Naive thymus-derived CD8-positive, alpha-beta T cell (primary cell): Measurements from ENCODE around the gene RFNG. TPM values are rescaled to one million over a fixed set of nuclear protein-coding genes. Genes with fewer than 3 reads are reported as not detected.
A peak's percentile ranks its signal among the peaks of the same experiment; 100 is the strongest.

Source experiments
- ATAC-seq, 2 donors: fragments of 150-1000 bp; cut with Tn5 transposase in 1 of 2; sonication (Bioruptor Pico), chemical (Tn5 transposase) in 1 of 2; 1 replicate in 1 of 2; 2 replicates in 1 of 2; pipeline ENCODE4 v1.10.0; 2021; ENCODE audit warnings: mild to moderate bottlenecking in 2 of 2, moderate library complexity in 2 of 2
- POLR2A ChIA-PET: fragments of 350-600 bp; sonication (Branson Sonifier 250); formaldehyde crosslinking; loops from one replicate; lab custom pipeline; 2021; ENCODE audit warnings: antibody characterized with exemption; lab: Charles Lee
- DNase-seq, 10 donors: peaks; one replicate each; pipeline versions ENCODE4 v3.0.0 to v3.0.0-alpha.2; 2020 to 2022
- H3K27ac Mint-ChIP-seq, 10 donors: one replicate each; pipeline ENCODE4 v1.8.0; 2020 to 2022; ENCODE audit warnings: mild to moderate bottlenecking in 10 of 10, mixed read lengths in 10 of 10, moderate library complexity in 4 of 10, inconsistent platforms in 1 of 10
- H3K27me3 Mint-ChIP-seq, 5 donors: one replicate each; pipeline ENCODE4 v1.8.0; 2021 to 2022; ENCODE audit warnings: mixed read lengths in 5 of 5
- H3K36me3 Mint-ChIP-seq, 3 donors: one replicate each; pipeline ENCODE4 v1.8.0; 2020 to 2022; ENCODE audit warnings: mixed read lengths in 3 of 3, mild to moderate bottlenecking in 2 of 3, inconsistent platforms in 1 of 3
- H3K4me1 Mint-ChIP-seq, 4 donors: one replicate each; pipeline ENCODE4 v1.8.0; 2021 to 2022; ENCODE audit warnings: mixed read lengths in 4 of 4
- H3K4me3 Mint-ChIP-seq, 10 donors: one replicate each; pipeline ENCODE4 v1.8.0; 2020 to 2022; ENCODE audit warnings: mild to moderate bottlenecking in 10 of 10, mixed read lengths in 10 of 10, moderate library complexity in 6 of 10, inconsistent platforms in 1 of 10
- H3K9me3 Mint-ChIP-seq, 9 donors: one replicate each; pipeline ENCODE4 v1.8.0; 2020 to 2022; ENCODE audit warnings: mixed read lengths in 9 of 9, mild to moderate bottlenecking in 3 of 9, inconsistent platforms in 1 of 9, moderate library complexity in 1 of 9
- polyA plus RNA-seq, 3 donors: library from polyadenylated mRNA; unstranded; fragments of 300-500 nt; fragmentation: Illumina TruSeq; gene quantifications; one replicate each; pipeline ENCODE4 v1.2.3, GENCODE V29; 2021
- total RNA-seq, 8 experiments: library from RNA in 2 of 8; stranded (reverse) in 2 of 8; gene quantifications; one replicate each; pipeline ENCODE4 v1.2.3 and lab custom pipeline; 2021 to 2026

RFNG gene
- total and polyA plus RNA-seq, 5 experiments from 2014 or later, result 2.2 to 42.1 (median 8.5) TPM

GRCh38 chr17:82065638-82066303 is 14.2 kb upstream of the RFNG start, which contains the start of gene DUS1L:
Gene DUS1L, minus strand, starts transcription at chr17:82065804. Its CDS starts 745 bp downstream, at chr17:82065059.
- H3K4me3 Mint-ChIP-seq, result peak within 1 kb of the TSS; percentile 76 to 88 (median 84)
- DNase-seq (peak; percentile 44 to 78 (median 69)), ATAC-seq (peak; percentile 86 to 88)
- H3K27me3 Mint-ChIP-seq, result no peaks in the 10 kb centered on the region
- peak within 1 kb of the TSS; percentile 81 to 97 (median 92) for H3K27ac Mint-ChIP-seq
- no peaks in the 10 kb centered on the region for H3K9me3 Mint-ChIP-seq
- POLR2A ChIA-PET, result interaction anchor here (0.6 to 4.5 kb wide), 15 partner anchors 10 to 232 kb away, joined by 3 to 38 read pairs (median 4); partner anchors contain the start of genes CENPX, DCXR, FASN and GPS1
- peaks cover 0 to 2% (median 0%) of the 10 kb centered on the region in 3 donors for H3K36me3 Mint-ChIP-seq
- peaks cover 0 to 29% (median 12%) of the 10 kb centered on the region in 4 donors for H3K4me1 Mint-ChIP-seq

GRCh38 chr17:82065193-82065637 is 13.6 kb upstream of the RFNG start:
- Mint-ChIP-seq H3K4me3 (peak overlapping the region; percentile 41 to 83 (median 66)), H3K4me1 (peaks cover 0 to 29% (median 12%) of the 10 kb centered on the region in 4 donors), H3K9me3 (no peaks in the 10 kb centered on the region), H3K27me3 (no peaks in the 10 kb centered on the region), H3K36me3 (peaks cover 0 to 4% (median under 1%) of the 10 kb centered on the region in 3 donors), H3K27ac (peak overlapping the region in 6 of 10 donors; percentile 41 to 83 (median 62))
- ATAC-seq (peak; percentile 76 to 78), DNase-seq (peak in 3 of 10 donors; percentile 25 to 63 (median 38))
- POLR2A ChIA-PET, result interaction anchor here (0.6 to 4.5 kb wide), 13 partner anchors 9 to 231 kb away, joined by 3 to 38 read pairs (median 4); partner anchors contain the start of genes CENPX, DCXR, FASN and GPS1

GRCh38 chr17:82064433-82065192 is 13.0 kb upstream of the RFNG start:
- Mint-ChIP-seq H3K27ac (peak overlapping the region in 9 of 10 donors; percentile 37 to 87 (median 63)), H3K9me3 (no peaks in the 10 kb centered on the region), H3K36me3 (peaks cover 0 to 8% (median 1%) of the 10 kb centered on the region in 3 donors), H3K27me3 (no peaks in the 10 kb centered on the region), H3K4me1 (peaks cover 0 to 29% (median 12%) of the 10 kb centered on the region in 4 donors), H3K4me3 (peak overlapping the region; percentile 41 to 83 (median 66))
- no peak for DNase-seq
- ATAC-seq, result no peak
- POLR2A ChIA-PET, result interaction anchor here (1.1 to 4.5 kb wide), 10 partner anchors 8 to 231 kb away, joined by 3 to 38 read pairs (median 6); partner anchors contain the start of genes CENPX, DCXR, FASN and GPS1

DNA sequence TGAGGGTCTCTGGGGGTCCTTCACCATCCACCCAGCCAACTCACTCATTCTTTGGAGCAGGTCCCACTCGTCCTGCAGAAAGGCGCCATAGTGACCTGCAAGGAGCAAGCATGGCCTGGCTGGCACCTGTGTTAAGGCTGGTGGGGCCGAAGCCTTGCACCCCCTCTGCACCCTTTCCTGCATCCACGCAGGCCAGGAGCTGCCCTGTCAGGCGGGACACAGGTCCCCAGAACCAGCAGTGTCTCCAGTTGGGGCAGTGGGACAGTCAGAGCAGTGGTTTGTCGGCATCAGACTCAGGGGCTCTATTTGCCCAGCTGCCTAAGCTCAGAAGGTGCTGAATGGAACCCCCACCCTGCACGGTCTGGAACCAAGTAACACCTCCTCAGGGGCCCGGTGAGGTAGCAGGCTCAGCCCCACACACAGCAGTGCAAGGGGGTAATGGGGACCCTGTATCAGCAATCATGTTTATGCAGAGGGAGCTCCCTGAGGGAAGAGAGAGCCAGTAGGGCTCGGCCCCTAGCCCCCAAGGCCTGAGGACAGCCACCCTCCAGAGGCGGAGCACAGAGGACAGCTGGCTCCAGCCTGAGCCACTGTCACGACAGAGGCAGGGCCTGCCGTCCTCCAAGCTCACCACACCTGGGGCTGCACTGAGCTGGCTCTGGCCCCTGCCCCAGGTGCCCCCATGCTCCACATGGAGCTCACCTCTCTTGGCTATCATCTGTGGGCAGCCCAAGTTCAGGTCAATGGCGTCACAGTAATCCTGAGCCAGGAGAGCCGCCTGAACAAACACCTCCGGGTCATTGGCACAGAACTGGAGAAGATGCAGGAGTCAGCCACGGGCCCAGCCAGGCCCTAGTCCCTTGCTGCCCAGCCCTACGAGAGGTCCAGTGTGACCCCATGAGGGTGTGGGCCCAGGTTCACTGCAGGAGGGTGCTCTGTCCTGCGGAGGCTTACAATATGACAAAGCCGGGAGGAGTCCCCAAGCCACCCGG is 12.1 kb upstream of the RFNG start:
- no peaks in the 10 kb centered on the region for H3K27me3 Mint-ChIP-seq
- peak in 1 of 10 donors; percentile 50 for DNase-seq
- POLR2A ChIA-PET, result interaction anchor here (2.7 to 4.5 kb wide), 2 partner anchors 8 to 12 kb away, joined by 15 to 38 read pairs; partner anchors contain the start of genes GPS1 and RFNG

GRCh38 chr17:82062984-82063368 is 11.4 kb upstream of the RFNG start:
- POLR2A ChIA-PET, result interaction anchor here (1.6 kb wide), 1 partner anchor 12 kb away, joined by 8 read pairs; the partner anchor contains the start of genes GPS1 and RFNG
- no peaks in the 10 kb centered on the region for H3K27me3 Mint-ChIP-seq
- DNase-seq (peak in 1 of 10 donors; percentile 60), ATAC-seq (no peak)
- H3K36me3 Mint-ChIP-seq, result peaks cover 0 to 14% (median 1%) of the 10 kb centered on the region in 3 donors
- H3K9me3 Mint-ChIP-seq, result no peaks in the 10 kb centered on the region
- H3K4me3 Mint-ChIP-seq, result peak overlapping the region in 1 of 10 donors; percentile 66
- H3K4me1 Mint-ChIP-seq, result peaks cover under 1 to 29% (median 12%) of the 10 kb centered on the region in 4 donors
- H3K27ac Mint-ChIP-seq, result no peak overlapping the region

More for the DNA sequence above, 12.1 kb upstream of the RFNG start:
- ATAC-seq, result no peak
- Mint-ChIP-seq H3K27ac (peak overlapping the region in 9 of 10 donors; percentile 32 to 87 (median 58)), H3K4me3 (peak overlapping the region; percentile 41 to 83 (median 66)), H3K9me3 (no peaks in the 10 kb centered on the region), H3K36me3 (peaks cover 0 to 9% (median 1%) of the 10 kb centered on the region in 3 donors), H3K4me1 (peaks cover 0 to 29% (median 12%) of the 10 kb centered on the region in 4 donors)

DNA sequence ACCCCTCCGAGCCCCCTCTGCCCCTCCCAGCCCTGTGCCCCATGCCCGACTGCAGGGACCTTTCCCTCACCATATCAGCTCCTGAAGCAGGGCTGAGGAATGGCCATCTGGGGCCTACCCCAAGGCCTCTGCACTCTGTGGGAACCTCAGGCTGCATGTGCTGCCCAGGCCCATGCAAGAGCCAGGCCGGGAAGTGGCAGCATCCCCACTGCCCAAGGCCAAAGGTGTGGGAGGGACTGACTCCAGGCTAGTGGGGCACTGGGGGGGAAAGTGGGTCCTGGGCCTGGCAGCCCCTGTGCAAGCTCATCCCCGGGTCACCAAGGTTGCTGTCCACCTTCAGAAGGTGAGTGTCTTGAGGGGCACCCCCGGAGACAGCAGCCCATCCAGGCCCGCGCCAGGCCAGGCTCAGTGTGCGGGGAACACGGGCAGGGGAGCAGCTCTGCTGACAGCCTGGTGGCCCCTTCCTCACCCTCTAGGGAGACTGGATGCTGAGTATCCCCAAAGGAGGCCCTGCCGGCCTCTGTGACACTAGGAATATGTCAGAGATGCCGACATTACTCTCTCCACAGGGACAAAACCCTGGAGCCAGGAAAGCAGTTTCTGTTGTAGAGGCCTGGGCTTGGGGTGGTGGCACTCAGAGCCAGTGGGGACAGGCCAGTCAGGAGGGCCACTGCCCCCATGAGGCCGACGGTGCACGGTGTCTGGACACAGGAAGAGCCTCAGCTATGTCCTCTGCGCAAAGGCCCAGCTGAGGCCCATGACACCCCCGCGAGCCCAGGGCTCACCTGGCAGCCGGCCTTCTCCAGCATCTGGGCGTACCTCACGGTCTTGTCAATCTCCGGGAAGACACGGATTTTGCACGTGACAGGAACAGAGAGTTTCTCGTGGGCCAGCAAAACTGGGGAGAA is 10.7 kb upstream of the RFNG start:
- peak in 1 of 10 donors; percentile 56 for DNase-seq
- POLR2A ChIA-PET, result interaction anchor here (0.9 to 1.6 kb wide), 2 partner anchors 11 to 25 kb away, joined by 3 to 8 read pairs; partner anchors contain the start of genes DCXR, GPS1 and RFNG
- no peaks in the 10 kb centered on the region for H3K27me3 Mint-ChIP-seq
- no peaks in the 10 kb centered on the region for H3K9me3 Mint-ChIP-seq
- ATAC-seq, result no peak
- peak overlapping the region in 3 of 10 donors; percentile 2 to 60 (median 49) for H3K27ac Mint-ChIP-seq
- peak overlapping the region in 3 of 10 donors; percentile 19 to 45 (median 37) for H3K4me3 Mint-ChIP-seq
- H3K4me1 Mint-ChIP-seq, result peaks cover 4 to 27% (median 12%) of the 10 kb centered on the region in 4 donors
- peaks cover 0 to 18% (median 1%) of the 10 kb centered on the region in 3 donors for H3K36me3 Mint-ChIP-seq

GRCh38 chr17:82061047-82061925 is 9.7 kb upstream of the RFNG start:
- no peak overlapping the region for H3K4me3 Mint-ChIP-seq
- H3K36me3 Mint-ChIP-seq, result peaks cover 0 to 21% (median 1%) of the 10 kb centered on the region in 3 donors
- POLR2A ChIA-PET, result interaction anchor here (0.9 to 1.6 kb wide), 2 partner anchors 10 to 24 kb away, joined by 3 to 8 read pairs; partner anchors contain the start of genes DCXR, GPS1 and RFNG
- no peaks in the 10 kb centered on the region for H3K27me3 Mint-ChIP-seq
- ATAC-seq (no peak), DNase-seq (peak in 1 of 10 donors; percentile 58)
- no peak overlapping the region for H3K27ac Mint-ChIP-seq
- peaks cover 4 to 18% (median 7%) of the 10 kb centered on the region in 4 donors for H3K4me1 Mint-ChIP-seq
- no peaks in the 10 kb centered on the region for H3K9me3 Mint-ChIP-seq

DNA sequence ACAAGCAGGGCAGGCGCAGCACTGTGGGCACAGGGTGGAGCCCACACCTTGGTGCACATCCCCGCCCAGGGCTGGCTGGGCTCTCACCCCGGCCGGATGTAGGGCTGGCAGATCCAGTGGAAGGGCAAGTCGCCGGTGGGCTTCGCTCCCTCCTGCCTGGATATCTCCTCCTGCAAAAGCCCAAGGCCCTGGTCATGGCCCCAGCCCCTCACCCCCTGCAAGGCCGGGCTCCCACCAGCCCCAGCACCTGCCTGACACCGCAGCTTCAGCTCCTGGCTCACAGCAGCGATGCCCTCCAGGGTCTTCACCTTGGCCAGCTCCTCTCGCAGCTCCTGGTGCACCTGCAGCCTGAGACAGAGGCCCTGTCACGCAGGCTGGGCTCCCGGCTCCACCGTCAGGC is 9.0 kb upstream of the RFNG start:
- no peak for DNase-seq
- Mint-ChIP-seq H3K36me3 (peaks cover 0 to 25% (median 1%) of the 10 kb centered on the region in 3 donors), H3K4me3 (no peak overlapping the region), H3K9me3 (no peaks in the 10 kb centered on the region), H3K27ac (no peak overlapping the region), H3K27me3 (no peaks in the 10 kb centered on the region), H3K4me1 (peaks cover 0 to 15% (median 6%) of the 10 kb centered on the region in 4 donors)
- POLR2A ChIA-PET, result no interaction called here
- no peak for ATAC-seq

- H3K36me3 Mint-ChIP-seq, result peaks cover 0 to 25% (median 1%) of the 10 kb centered on the region in 3 donors
- H3K27ac Mint-ChIP-seq, result peak overlapping the region in 3 of 10 donors; percentile 34 to 86 (median 70)
- peaks cover 0 to 19% (median 6%) of the 10 kb centered on the region in 4 donors for H3K4me1 Mint-ChIP-seq
- no peaks in the 10 kb centered on the region for H3K27me3 Mint-ChIP-seq
- POLR2A ChIA-PET, result no interaction called here
- no peaks in the 10 kb centered on the region for H3K9me3 Mint-ChIP-seq
- ATAC-seq (no peak), DNase-seq (no peak)
- no peak overlapping the region for H3K4me3 Mint-ChIP-seq
Observed at GRCh38 chr17:82060001-82060380, 8.4 kb upstream of the RFNG start.
